Aorta (tissue), 5 donors: ENCODE data around the gene ADAMTS13. TPM values are rescaled to one million over a fixed set of nuclear protein-coding genes. Genes with fewer than 3 reads are reported as not detected.
"Not testable (repeated sequence)": the region's sequence is repeated elsewhere in the genome, so short reads cannot be mapped to it uniquely, and the experiment has no call there.

Source experiments
- ATAC-seq: fragments of 200-7000 bp; cut with Tn5 transposase; one replicate; pipeline ENCODE4 v1.9.1; 2022; ENCODE audit warnings: moderate library complexity; ENCODE audit not compliant: low FRiP score
- DNase-seq, 2 donors: peaks; one replicate each; pipeline ENCODE4 v3.0.0-alpha.2; 2020
- H3K27ac ChIP-seq, 2 donors: one replicate each; pipeline ENCODE4 v1.5.1; 2013; ENCODE audit warnings: low read length in 2 of 2, mild to moderate bottlenecking in 2 of 2, moderate library complexity in 2 of 2, control low read depth in 1 of 2, inconsistent platforms in 1 of 2, low read depth in 1 of 2
- H3K27me3 ChIP-seq, 2 donors: one replicate each; pipeline ENCODE4 v1.6.1; 2013; ENCODE audit warnings: control low read depth in 1 of 2, low read length in 1 of 2, mild to moderate bottlenecking in 1 of 2, moderate library complexity in 1 of 2; ENCODE audit not compliant: insufficient read depth in 2 of 2, control insufficient read depth in 1 of 2
- H3K36me3 ChIP-seq, 2 donors: one replicate each; pipeline ENCODE4 v1.6.1; 2013; ENCODE audit warnings: control low read depth in 1 of 2, low read length in 1 of 2, mild to moderate bottlenecking in 1 of 2; ENCODE audit not compliant: insufficient read depth in 2 of 2, control insufficient read depth in 1 of 2
- H3K4me1 ChIP-seq, 2 donors: one replicate each; pipeline ENCODE4 v1.6.1; 2013; ENCODE audit warnings: low read length in 2 of 2, control low read depth in 1 of 2, mild to moderate bottlenecking in 1 of 2, moderate library complexity in 1 of 2; ENCODE audit not compliant: insufficient read depth in 2 of 2, control insufficient read depth in 1 of 2
- H3K4me3 ChIP-seq, 2 donors: one replicate each; pipeline ENCODE4 v1.5.1; 2013; ENCODE audit warnings: low read length in 2 of 2, control low read depth in 1 of 2, mild to moderate bottlenecking in 1 of 2
- H3K9me3 ChIP-seq: one replicate; pipeline ENCODE4 v1.6.1; 2013; ENCODE audit warnings: mild to moderate bottlenecking, low read length; ENCODE audit not compliant: control insufficient read depth
- WGBS, 2 donors: extraction: QIAGEN DNeasy Blood & Tissue Kit; methylation state at CpG; one replicate each; pipeline ENCODE4 v1.1.7; 2013; 5-methylcytosine and 5-hydroxymethylcytosine counted together
- intact Hi-C, 2 donors: fragments of 100-400 bp; cut with DNase I; formaldehyde crosslinking; loops; one replicate each; pipeline versions ENCODE4 v1.14.2 to v1.15.0; 2022
- polyA plus RNA-seq, 2 donors: library from polyadenylated mRNA; stranded (reverse); fragments of 200-250 nt; gene quantifications; one replicate each; pipeline ENCODE4 v1.2.3, GENCODE V29; 2013
- total RNA-seq, 2 donors: library from RNA; stranded (reverse); fragmentation: NEBNext Ultra II Directional; extraction: Animal tissue kit (Norgen Biotek cat#: 25700); gene quantifications; one replicate each; pipeline ENCODE4 v1.2.1, GENCODE V29; 2021
- donor health status: healthy with polysubstance abuse.
- donor health status: Bipolar disorder and iron deficiency.
- donor health status: DM: no; HTN: no; CAD: no.
- donor health status: DM: no; HTN: no; CAD: no.
- donor health status: DM: yes; HTN: yes; CAD: no.

The ADAMTS13 gene
- total and polyA plus RNA-seq, 4 donors = 1.3 to 11.9 (median 2.8) TPM

GRCh38 chr9:133389025-133389557, 33.1 kb upstream of the ADAMTS13 start:
- no peaks in the 10 kb centered on the region for H3K9me3 ChIP-seq
- H3K4me1 ChIP-seq = no peaks in the 10 kb centered on the region
- no peaks in the 10 kb centered on the region for H3K36me3 ChIP-seq
- H3K27ac ChIP-seq = no peak overlapping the region
- H3K4me3 ChIP-seq = no peak overlapping the region
- WGBS, 2 donors = 92 to 93% methylated on average over 12 of the region's 12 CpGs
- H3K27me3 ChIP-seq = no peaks in the 10 kb centered on the region
- intact Hi-C loops = no loop called here
- no peak for DNase-seq
- no peak for ATAC-seq

DNA sequence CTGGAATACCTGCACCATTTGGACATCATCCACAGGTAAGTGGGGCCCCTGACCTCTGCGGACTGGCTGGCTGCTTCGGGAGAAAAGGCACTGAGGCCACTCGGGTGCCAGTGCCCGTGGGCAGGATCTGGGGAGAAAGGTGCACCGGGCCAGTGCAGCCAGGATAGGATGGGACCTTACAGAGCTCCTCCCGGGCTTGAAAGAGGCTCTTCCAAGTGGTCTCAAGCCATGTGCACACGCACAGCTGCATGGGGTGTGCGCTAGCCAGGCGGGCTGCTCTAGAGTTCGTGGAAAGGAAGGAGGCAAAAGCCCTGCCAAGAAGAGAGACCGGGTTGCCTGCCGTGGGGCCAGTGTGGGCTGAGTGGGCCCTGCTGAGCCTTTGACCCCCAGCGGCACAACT, 32.6 kb upstream of the ADAMTS13 start:
- Histone ChIP-seq H3K27ac (no peak overlapping the region), H3K4me3 (no peak overlapping the region), H3K36me3 (no peaks in the 10 kb centered on the region), H3K4me1 (no peaks in the 10 kb centered on the region), H3K9me3 (no peaks in the 10 kb centered on the region), H3K27me3 (no peaks in the 10 kb centered on the region)
- WGBS, 2 donors = 86 to 90% methylated on average over 12 to 13 of the region's 13 CpGs
- ATAC-seq (no peak), DNase-seq (no peak)
- intact Hi-C loops = no loop called here

DNA sequence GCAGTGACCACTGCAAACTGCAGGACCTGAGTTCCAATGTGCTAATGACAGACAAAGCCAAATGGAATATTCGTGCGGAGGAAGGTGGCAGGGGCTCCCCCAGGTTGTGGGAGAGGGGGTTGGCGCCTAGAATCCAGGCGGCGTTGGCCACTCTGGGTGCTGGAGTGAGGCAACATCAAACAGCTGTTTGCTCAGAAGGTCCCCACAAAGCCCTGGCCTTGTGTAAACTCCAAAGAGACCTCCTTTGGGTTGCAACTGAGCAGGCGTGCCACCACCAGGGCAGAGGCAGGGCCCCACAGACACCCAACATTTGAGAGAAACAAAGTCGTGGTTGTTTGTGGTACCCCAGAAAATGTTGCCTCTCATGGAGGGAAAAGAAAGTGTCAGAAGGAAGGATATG, 31.5 kb upstream of the ADAMTS13 start:
- H3K27me3 ChIP-seq = no peaks in the 10 kb centered on the region
- no peak for ATAC-seq
- intact Hi-C loops = no loop called here

GRCh38 chr9:133391449-133391848, 30.7 kb upstream of the ADAMTS13 start:
- H3K27ac ChIP-seq, ATAC-seq, intact Hi-C loops, H3K4me3 ChIP-seq, H3K4me1 ChIP-seq, H3K27me3 ChIP-seq, H3K36me3 ChIP-seq, H3K9me3 ChIP-seq, DNase-seq: not testable (repeated sequence)
- 66 to 73% methylated on average over 2 to 3 of the region's 4 CpGs for WGBS, 2 donors

More for the DNA sequence above, 31.5 kb upstream of the ADAMTS13 start:
- Histone ChIP-seq H3K9me3 (no peaks in the 10 kb centered on the region), H3K4me1 (no peaks in the 10 kb centered on the region), H3K4me3 (no peak overlapping the region), H3K27ac (no peak overlapping the region), H3K36me3 (no peaks in the 10 kb centered on the region)
- 76 to 78% methylated on average over 7 of the region's 7 CpGs for WGBS, 2 donors
- no peak for DNase-seq

- H3K4me3 ChIP-seq, H3K27me3 ChIP-seq, H3K36me3 ChIP-seq, DNase-seq, H3K9me3 ChIP-seq, ATAC-seq, intact Hi-C loops, H3K27ac ChIP-seq, H3K4me1 ChIP-seq: not testable (repeated sequence)
- WGBS, 2 donors = 95 to 96% methylated on average over 3 of the region's 3 CpGs
Measured at GRCh38 chr9:133392308-133392707, 29.9 kb upstream of the ADAMTS13 start.

DNA sequence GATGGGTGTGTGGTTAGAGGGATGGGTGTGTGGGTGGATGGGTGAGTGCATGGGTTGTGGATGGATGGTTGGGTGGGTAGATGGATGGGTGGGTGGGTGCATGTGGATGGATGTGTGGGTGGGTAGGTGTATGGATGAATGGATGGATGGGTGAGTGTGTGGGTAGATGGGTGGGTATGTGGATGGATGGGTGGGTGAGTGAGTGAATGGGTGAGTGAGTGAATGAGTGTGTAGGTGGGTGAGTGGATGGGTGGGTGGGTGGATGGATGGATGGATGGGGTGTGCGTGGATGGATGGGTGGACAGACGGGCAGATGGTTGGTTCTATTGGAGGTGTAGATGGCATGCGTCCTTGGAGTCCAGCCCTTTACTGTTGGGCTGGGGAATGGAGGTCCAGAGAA, 28.8 kb upstream of the ADAMTS13 start:
- ATAC-seq (no peak), DNase-seq (no peak)
- H3K27ac ChIP-seq = no peak overlapping the region
- no peak overlapping the region for H3K4me3 ChIP-seq
- H3K4me1 ChIP-seq = no peaks in the 10 kb centered on the region
- no peaks in the 10 kb centered on the region for H3K27me3 ChIP-seq
- intact Hi-C loops = no loop called here
- WGBS, 2 donors = 85 to 89% methylated on average over 3 of the region's 3 CpGs
- no peaks in the 10 kb centered on the region for H3K36me3 ChIP-seq
- H3K9me3 ChIP-seq = no peaks in the 10 kb centered on the region

DNA sequence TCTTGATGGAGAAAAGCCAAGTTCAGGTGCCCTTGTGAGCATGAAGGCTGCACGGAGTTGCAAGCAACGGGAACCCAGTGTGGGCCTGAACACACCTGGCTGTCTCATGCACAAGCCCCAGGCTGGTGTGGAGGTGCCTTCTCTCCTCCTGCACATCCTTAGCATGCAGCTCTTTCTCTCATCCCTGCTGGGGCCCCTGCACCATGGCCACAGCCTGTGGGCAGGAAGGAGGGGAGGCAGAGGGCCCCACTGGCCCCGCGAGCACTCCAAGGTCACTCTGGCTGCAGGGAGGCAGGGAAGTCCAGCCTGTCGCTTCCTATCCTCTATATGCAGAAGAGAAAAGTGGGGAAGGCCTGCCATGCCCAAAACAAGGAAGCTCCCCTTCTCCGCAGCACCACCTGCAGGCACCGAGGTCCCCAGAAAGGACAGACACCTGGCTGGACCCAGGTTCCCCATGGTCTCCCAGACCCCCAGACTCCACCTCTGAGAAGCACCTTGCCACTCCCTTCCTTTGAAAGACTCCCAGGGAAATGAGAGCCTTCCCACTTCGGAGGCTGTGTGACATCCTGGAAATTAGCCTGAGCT, 27.4 kb upstream of the ADAMTS13 start:
- WGBS, 2 donors = 46 to 54% methylated on average over 8 of the region's 8 CpGs
- no peaks in the 10 kb centered on the region for H3K4me1 ChIP-seq
- H3K27ac ChIP-seq = no peak overlapping the region
- intact Hi-C loops = no loop called here
- H3K4me3 ChIP-seq = no peak overlapping the region
- no peaks in the 10 kb centered on the region for H3K36me3 ChIP-seq
- no peaks in the 10 kb centered on the region for H3K9me3 ChIP-seq
- ATAC-seq = no peak
- DNase-seq = no peak
- no peaks in the 10 kb centered on the region for H3K27me3 ChIP-seq

DNA sequence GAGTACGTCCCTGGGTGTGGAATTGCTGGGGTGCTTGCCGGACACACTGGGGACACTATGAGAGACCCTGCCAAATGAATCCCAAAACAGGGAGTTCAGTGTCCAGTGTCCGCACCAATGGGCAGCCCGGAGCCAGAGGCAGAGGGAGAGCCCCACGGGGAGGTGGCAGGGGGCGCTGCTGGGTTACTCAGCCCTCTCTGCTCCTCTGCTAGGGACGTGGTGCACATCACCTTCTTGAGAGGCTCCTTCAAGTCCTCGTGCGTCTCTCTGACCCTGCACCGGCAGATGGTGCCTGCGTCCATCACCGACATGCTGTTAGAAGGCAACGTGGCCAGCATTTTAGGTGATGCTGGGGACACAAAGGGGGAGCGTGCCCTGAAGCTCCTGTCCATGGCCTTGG, 25.2 kb upstream of the ADAMTS13 start:
- ATAC-seq = no peak
- WGBS, 2 donors = 25 to 26% methylated on average over 13 to 14 of the region's 14 CpGs

GRCh38 chr9:133397370-133397769, 24.8 kb upstream of the ADAMTS13 start:
- Histone ChIP-seq H3K4me3 (no peak overlapping the region), H3K27ac (no peak overlapping the region), H3K4me1 (no peaks in the 10 kb centered on the region), H3K36me3 (no peaks in the 10 kb centered on the region), H3K9me3 (no peaks in the 10 kb centered on the region), H3K27me3 (no peaks in the 10 kb centered on the region)
- DNase-seq (no peak), ATAC-seq (no peak)
- 79 to 80% methylated on average over 6 of the region's 6 CpGs for WGBS, 2 donors
- intact Hi-C loops = no loop called here

More for the DNA sequence above, 25.2 kb upstream of the ADAMTS13 start:
- H3K27ac ChIP-seq = no peak overlapping the region
- no peaks in the 10 kb centered on the region for H3K27me3 ChIP-seq
- no peaks in the 10 kb centered on the region for H3K9me3 ChIP-seq
- no peak for DNase-seq
- no peaks in the 10 kb centered on the region for H3K36me3 ChIP-seq
- no peak overlapping the region for H3K4me3 ChIP-seq
- H3K4me1 ChIP-seq = no peaks in the 10 kb centered on the region
- intact Hi-C loops = no loop called here
